ENCODE data around the gene STKLD1. TPM values are rescaled to one million over a fixed set of nuclear protein-coding genes. Genes with fewer than 3 reads are reported as not detected.

STKLD1 gene
- total RNA-seq, 1 donor from 2014 or later: under 0.01 TPM

DNA sequence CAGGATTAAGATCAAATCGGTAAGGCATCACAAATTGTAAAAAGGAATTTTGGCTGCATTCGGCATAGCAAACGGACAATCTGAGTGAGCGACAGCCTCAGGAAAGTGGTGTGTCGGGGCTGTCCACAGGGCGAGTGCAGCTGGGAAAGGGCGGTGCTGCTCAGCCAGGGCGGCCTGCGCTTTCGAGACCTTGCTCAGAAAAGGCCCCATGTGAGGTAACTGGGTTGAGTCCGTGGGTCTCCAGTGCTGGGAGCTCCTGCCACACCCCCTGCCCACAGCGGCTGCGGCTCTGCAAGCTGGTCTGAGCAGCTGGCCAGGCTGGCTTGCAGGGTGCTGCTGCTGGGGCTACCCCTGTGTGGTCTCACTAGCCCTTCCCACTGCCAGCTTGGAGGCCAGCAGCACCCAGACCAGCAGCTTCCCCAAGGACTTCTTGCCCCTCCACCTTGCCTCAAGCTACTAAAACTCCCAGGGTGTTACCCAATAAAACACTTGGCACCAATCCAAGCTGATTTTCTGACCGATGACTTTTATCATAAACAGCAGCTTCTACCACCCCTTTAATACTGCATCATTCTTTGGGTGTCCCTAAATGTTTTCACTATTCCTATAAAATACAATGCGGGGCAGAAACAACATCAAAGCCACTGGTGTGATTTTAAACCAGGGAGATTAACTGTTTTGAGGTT is 13.7 kb upstream of the STKLD1 start:
- H3K36me3 ChIP-seq (ENCODE audit: control insufficient read depth, insufficient read depth, low read length): peaks cover 32% of the 10 kb centered on the region
- DNase-seq (ENCODE audit: low read depth): no peak

DNA sequence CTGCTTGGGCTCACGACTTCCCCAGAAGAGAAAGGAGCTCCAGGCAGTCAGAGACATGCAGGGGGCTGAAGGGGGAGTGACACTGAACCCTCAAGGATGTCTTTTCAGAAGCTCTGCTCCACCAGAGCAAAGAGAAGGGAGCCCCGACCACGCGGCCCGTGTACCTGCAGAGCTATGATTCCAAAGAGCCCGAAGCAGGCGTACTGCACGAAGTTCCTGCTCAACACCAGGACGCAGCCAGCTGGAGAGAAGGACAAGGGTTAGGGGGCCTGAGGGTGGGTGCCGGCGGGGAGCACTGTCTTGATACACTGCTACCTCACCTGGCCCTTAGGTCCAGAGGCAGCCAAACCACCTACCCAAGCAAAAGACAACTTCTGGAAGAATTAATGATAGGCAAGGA is 9.7 kb upstream of the STKLD1 start:
- no peaks in the 10 kb centered on the region for H3K27me3 ChIP-seq (ENCODE audit: control insufficient read depth, insufficient read depth, low read length)
- DNase-seq (ENCODE audit: low read depth) (no peak), FAIRE-seq (no peak)
- H3K4me3 ChIP-seq (ENCODE audit: low read depth, low read length): no peak overlapping the region
- TF ChIP-seq, protein P1, sequence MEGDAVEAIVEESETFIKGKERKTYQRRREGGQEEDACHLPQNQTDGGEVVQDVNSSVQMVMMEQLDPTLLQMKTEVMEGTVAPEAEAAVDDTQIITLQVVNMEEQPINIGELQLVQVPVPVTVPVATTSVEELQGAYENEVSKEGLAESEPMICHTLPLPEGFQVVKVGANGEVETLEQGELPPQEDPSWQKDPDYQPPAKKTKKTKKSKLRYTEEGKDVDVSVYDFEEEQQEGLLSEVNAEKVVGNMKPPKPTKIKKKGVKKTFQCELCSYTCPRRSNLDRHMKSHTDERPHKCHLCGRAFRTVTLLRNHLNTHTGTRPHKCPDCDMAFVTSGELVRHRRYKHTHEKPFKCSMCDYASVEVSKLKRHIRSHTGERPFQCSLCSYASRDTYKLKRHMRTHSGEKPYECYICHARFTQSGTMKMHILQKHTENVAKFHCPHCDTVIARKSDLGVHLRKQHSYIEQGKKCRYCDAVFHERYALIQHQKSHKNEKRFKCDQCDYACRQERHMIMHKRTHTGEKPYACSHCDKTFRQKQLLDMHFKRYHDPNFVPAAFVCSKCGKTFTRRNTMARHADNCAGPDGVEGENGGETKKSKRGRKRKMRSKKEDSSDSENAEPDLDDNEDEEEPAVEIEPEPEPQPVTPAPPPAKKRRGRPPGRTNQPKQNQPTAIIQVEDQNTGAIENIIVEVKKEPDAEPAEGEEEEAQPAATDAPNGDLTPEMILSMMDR (IDR thresholded peaks at IDR 0.05; ENCODE audit: insufficient read depth, low read length, severe bottlenecking): no peak
- peaks cover 34% of the 10 kb centered on the region for H3K36me3 ChIP-seq (ENCODE audit: control insufficient read depth, insufficient read depth, low read length)

More for the DNA sequence above, 13.7 kb upstream of the STKLD1 start:
- TF ChIP-seq, protein P1 (IDR thresholded peaks at IDR 0.05; ENCODE audit: insufficient read depth, low read length, severe bottlenecking): no peak
- no peak for FAIRE-seq
- Histone ChIP-seq H3K4me3 (ENCODE audit: low read depth, low read length) (no peak overlapping the region), H3K27me3 (ENCODE audit: control insufficient read depth, insufficient read depth, low read length) (no peaks in the 10 kb centered on the region)

DNA sequence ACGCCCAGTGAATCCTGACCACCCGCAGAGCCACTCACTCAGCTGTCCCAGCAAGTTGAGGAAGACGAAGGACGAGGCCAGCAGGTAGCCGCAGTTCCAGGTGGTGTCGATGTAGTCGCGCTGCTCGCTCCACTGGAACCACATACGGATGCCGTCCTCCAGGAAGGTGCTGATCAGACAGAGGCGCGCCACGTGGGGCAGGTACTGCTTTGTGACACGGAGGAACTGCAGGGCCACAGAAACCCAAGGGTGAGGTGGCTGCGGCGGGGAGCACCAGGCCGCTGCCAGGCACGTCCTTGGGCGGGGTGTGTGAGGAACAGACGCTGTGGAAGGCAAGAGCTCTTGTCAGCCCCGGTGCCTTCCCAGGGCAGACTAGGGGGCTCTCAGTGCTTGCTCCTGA is 8.9 kb upstream of the STKLD1 start:
- peaks cover 34% of the 10 kb centered on the region for H3K36me3 ChIP-seq (ENCODE audit: control insufficient read depth, insufficient read depth, low read length)
- TF ChIP-seq, protein P1 (IDR thresholded peaks at IDR 0.05; ENCODE audit: insufficient read depth, low read length, severe bottlenecking): no peak
- FAIRE-seq (no peak), DNase-seq (ENCODE audit: low read depth) (no peak)
- H3K27me3 ChIP-seq (ENCODE audit: control insufficient read depth, insufficient read depth, low read length): no peaks in the 10 kb centered on the region
- H3K4me3 ChIP-seq (ENCODE audit: low read depth, low read length): no peak overlapping the region

DNA sequence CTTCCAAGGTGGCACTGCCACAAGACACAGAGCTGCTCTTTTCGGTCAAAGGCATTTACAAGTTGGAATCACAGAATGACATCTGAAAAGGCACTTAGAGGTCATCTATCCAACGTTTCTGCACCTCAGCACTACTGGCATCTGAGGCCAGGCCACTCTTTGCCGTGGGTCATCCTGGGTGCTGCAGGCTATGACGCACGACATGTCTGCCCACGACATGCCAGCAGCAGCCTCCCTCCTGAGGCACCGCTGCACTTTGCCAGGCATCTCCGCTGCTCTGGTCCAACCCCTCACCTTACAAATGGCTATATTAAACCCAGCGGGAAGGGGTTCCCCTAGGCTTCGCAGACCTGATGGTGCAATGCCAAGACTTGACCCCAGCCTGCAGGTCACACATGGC is 8.4 kb upstream of the STKLD1 start:
- TF ChIP-seq, protein P1 (IDR thresholded peaks at IDR 0.05; ENCODE audit: insufficient read depth, low read length, severe bottlenecking): no peak
- FAIRE-seq (no peak), DNase-seq (ENCODE audit: low read depth) (no peak)
- peaks cover 33% of the 10 kb centered on the region for H3K36me3 ChIP-seq (ENCODE audit: control insufficient read depth, insufficient read depth, low read length)
- H3K4me3 ChIP-seq (ENCODE audit: low read depth, low read length): no peak overlapping the region
- H3K27me3 ChIP-seq (ENCODE audit: control insufficient read depth, insufficient read depth, low read length): no peaks in the 10 kb centered on the region

DNA sequence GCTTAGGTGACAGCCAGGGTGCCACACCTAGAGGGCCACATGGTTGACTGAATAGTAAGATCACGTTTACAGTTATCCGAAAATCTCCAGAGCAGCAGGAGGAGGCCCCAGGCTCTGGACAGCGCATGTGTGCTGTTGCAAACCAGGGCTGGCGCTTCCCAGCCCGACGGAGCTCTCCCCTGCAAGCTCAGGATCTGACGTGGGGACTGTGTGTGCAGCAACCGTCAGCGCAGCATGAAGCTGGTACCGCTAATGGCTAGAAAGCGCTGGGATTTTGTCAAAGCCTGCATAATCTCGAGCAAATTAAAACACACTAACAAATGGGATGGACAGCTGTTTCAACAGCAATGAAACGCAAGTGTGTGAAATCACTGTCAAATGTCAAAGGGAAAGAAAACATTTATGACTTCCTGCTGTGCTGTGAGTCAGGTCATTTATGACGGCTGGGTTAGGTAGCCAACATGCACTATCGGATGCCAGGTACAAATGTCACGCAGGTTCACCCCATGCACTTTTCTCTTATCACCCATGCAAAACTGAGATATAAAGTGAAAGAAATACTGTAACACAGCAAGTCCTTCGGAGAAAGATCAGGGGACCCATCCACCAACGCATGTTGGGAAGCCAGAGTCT is 7.8 kb upstream of the STKLD1 start:
- DNase-seq (ENCODE audit: low read depth) (no peak), FAIRE-seq (peak; percentile 47)
- H3K36me3 ChIP-seq (ENCODE audit: control insufficient read depth, insufficient read depth, low read length): peaks cover 32% of the 10 kb centered on the region
- TF ChIP-seq, protein P1 (IDR thresholded peaks at IDR 0.05; ENCODE audit: insufficient read depth, low read length, severe bottlenecking): no peak
- no peaks in the 10 kb centered on the region for H3K27me3 ChIP-seq (ENCODE audit: control insufficient read depth, insufficient read depth, low read length)
- H3K4me3 ChIP-seq (ENCODE audit: low read depth, low read length): no peak overlapping the region
